Right cardiac atrium (tissue), 5 donors: ENCODE data around the gene SLC25A53. TPM values are rescaled to one million over a fixed set of nuclear protein-coding genes. Genes with fewer than 3 reads are reported as not detected.
"Not testable (repeated sequence)": the region's sequence is repeated elsewhere in the genome, so short reads cannot be mapped to it uniquely, and the experiment has no call there.

Source experiments
- ATAC-seq, 2 donors: fragments of 200-7000 bp; cut with Tn5 transposase; one replicate each; pipeline versions ENCODE4 v1.8.0 to v1.9.1; 2020; ENCODE audit warnings: moderate library complexity in 2 of 2, mild to moderate bottlenecking in 1 of 2
- DNase-seq, 3 donors: peaks; one replicate each; pipeline ENCODE4 v3.0.0-alpha.2; 2020
- H3K27ac ChIP-seq: one replicate; pipeline ENCODE4 v1.5.1; 2013; ENCODE audit warnings: mild to moderate bottlenecking, low read length, control low read depth, moderate library complexity
- H3K27me3 ChIP-seq: one replicate; pipeline ENCODE4 v1.6.1; 2013; ENCODE audit not compliant: control insufficient read depth, insufficient read depth
- H3K4me1 ChIP-seq: one replicate; pipeline ENCODE4 v1.6.1; 2013; ENCODE audit warnings: low read length; ENCODE audit not compliant: control insufficient read depth, insufficient read depth
- H3K4me3 ChIP-seq: one replicate; pipeline ENCODE4 v1.5.1; 2013; ENCODE audit warnings: low read length, control low read depth
- H3K9me3 ChIP-seq: one replicate; pipeline ENCODE4 v1.6.1; 2013; ENCODE audit warnings: low read length; ENCODE audit not compliant: control insufficient read depth
- WGBS: extraction: QIAGEN DNeasy Blood & Tissue Kit; methylation state at CpG from one replicate; pipeline ENCODE4 v1.1.7; 2013; 5-methylcytosine and 5-hydroxymethylcytosine counted together
- intact Hi-C, 4 donors: fragments of 100-400 bp; cut with DNase I; formaldehyde crosslinking; loops; one replicate each; pipeline versions ENCODE4 v1.11.0 to v1.14.0; 2022 to 2023
- polyA plus RNA-seq: library from polyadenylated mRNA; stranded (reverse); fragments of 200-250 nt; gene quantifications from one replicate; pipeline ENCODE4 v1.2.3, GENCODE V29; 2013
- total RNA-seq, 4 donors: library from RNA; stranded (reverse); fragmentation: NEBNext Ultra II Directional; extraction: Animal tissue kit (Norgen Biotek cat#: 25700); gene quantifications; one replicate each; pipeline ENCODE4 v1.2.1, GENCODE V29; 2021
- donor health status: healthy with polysubstance abuse.
- donor health status: DM: no; HTN: yes; CAD: no.
- donor health status: DM: no; HTN: no; CAD: no.
- donor health status: DM: no; HTN: yes; CAD: no; lungs with severe emphysema.
- donor health status: DM: yes; HTN: yes; CAD: no.

Gene SLC25A53
- total and polyA plus RNA-seq, 5 donors = 7.8 to 14.7 (median 12.4) TPM

GRCh38 chrX:104130808-104131207, 26.0 kb downstream of the SLC25A53 start:
- Histone ChIP-seq H3K27ac (no peak overlapping the region), H3K4me1 (no peaks in the 10 kb centered on the region), H3K27me3 (no peaks in the 10 kb centered on the region), H3K4me3 (no peak overlapping the region), H3K9me3 (no peaks in the 10 kb centered on the region)
- no peak for DNase-seq
- WGBS = 90% methylated on average over 6 of the region's 6 CpGs
- intact Hi-C loops = loop anchor here in 2 of 4 donors (10.0 kb wide), 1 partner anchor 286 kb away; no protein-coding TSS in a partner anchor
- ATAC-seq = no peak

DNA sequence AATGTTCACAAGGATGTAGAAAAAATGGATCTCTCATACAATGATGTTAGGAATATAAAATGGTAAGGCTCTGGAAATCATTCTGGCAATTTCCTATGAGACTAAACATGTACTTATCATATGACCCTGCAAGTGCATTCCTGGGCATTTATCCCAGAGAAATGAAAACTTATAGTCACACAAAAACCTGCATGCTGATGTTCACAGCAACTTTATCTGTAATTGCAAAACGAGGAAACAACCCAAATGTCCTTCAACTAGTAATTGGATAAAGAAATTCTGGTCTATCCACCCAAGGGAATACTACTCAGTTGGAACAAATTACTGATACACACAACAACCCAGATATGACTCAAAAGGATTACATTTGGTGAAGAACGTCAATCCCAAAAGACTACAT, 30.0 kb downstream of the SLC25A53 start:
- 57% methylated on average over 2 of the region's 2 CpGs for WGBS
- Histone ChIP-seq H3K4me1 (no peaks in the 10 kb centered on the region), H3K27ac (no peak overlapping the region), H3K9me3 (no peaks in the 10 kb centered on the region), H3K27me3 (no peaks in the 10 kb centered on the region), H3K4me3 (no peak overlapping the region)
- intact Hi-C loops = no loop called here
- DNase-seq (no peak), ATAC-seq (no peak)

DNA sequence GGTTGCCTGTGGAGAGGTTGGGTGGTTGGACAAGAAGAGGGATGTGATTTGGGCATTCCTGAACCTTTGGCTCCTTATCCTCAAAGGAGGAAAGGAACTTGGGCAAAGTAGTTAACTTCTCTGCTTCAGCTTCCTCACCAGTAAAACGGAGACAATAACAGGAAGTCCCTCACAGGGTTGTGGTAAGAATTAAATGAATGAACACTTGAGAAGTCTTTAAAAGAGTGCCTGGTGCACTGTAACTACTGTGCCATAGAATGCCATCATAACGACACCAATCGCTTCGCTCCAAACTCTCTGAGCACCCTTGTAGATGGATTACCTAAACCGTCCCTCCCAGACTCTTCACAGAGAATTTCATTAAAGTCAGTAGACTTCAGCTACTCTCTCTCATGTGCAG, 34.0 kb downstream of the SLC25A53 start:
- DNase-seq = no peak
- Histone ChIP-seq H3K4me3 (no peak overlapping the region), H3K27me3 (no peaks in the 10 kb centered on the region), H3K27ac (no peak overlapping the region), H3K4me1 (no peaks in the 10 kb centered on the region), H3K9me3 (no peaks in the 10 kb centered on the region)
- no peak for ATAC-seq
- intact Hi-C loops = no loop called here
- 61% methylated on average over 5 of the region's 5 CpGs for WGBS

GRCh38 chrX:104118765-104119164, 38.0 kb downstream of the SLC25A53 start:
- DNase-seq = no peak
- Histone ChIP-seq H3K4me1 (no peaks in the 10 kb centered on the region), H3K27ac (no peak overlapping the region), H3K4me3 (no peak overlapping the region), H3K27me3 (no peaks in the 10 kb centered on the region), H3K9me3 (no peaks in the 10 kb centered on the region)
- intact Hi-C loops = no loop called here
- 100% methylated on average over 1 of the region's 1 CpG for WGBS
- ATAC-seq = no peak

GRCh38 chrX:104117759-104118158, 39.0 kb downstream of the SLC25A53 start:
- DNase-seq (no peak), ATAC-seq (no peak)
- intact Hi-C loops = no loop called here
- Histone ChIP-seq H3K4me3 (no peak overlapping the region), H3K9me3 (no peaks in the 10 kb centered on the region), H3K27ac (no peak overlapping the region), H3K4me1 (peaks cover 1% of the 10 kb centered on the region), H3K27me3 (no peaks in the 10 kb centered on the region)

- Histone ChIP-seq H3K27me3 (no peaks in the 10 kb centered on the region), H3K27ac (no peak overlapping the region), H3K9me3 (no peaks in the 10 kb centered on the region), H3K4me1 (peaks cover 1% of the 10 kb centered on the region), H3K4me3 (peak overlapping the region; percentile 75)
- peak; percentile 34 to 64 (median 60) for DNase-seq
- peak; percentile 81 to 82 for ATAC-seq
- 6% methylated on average over 24 of the region's 24 CpGs for WGBS
- intact Hi-C loops = no loop called here
Observed at GRCh38 chrX:104113222-104113965, 43.4 kb downstream of the SLC25A53 start.

GRCh38 chrX:104112326-104112951, 44.4 kb downstream of the SLC25A53 start, which contains the start of gene ZCCHC18:
TSS of gene ZCCHC18 (plus strand) at chrX:104112523. CDS start at chrX:104114112, 1,589 bp downstream.
- DNase-seq (peak; percentile 57 to 84 (median 84)), ATAC-seq (peak; percentile 91 to 94)
- intact Hi-C loops = no loop called here
- no peaks in the 10 kb centered on the region for H3K27me3 ChIP-seq
- WGBS = under 1% methylated on average over 67 of the region's 67 CpGs
- H3K27ac ChIP-seq = peak within 1 kb of the TSS; percentile 66
- H3K9me3 ChIP-seq = no peaks in the 10 kb centered on the region
- H3K4me1 ChIP-seq = peaks cover 1% of the 10 kb centered on the region
- H3K4me3 ChIP-seq = peak within 1 kb of the TSS; percentile 75

DNA sequence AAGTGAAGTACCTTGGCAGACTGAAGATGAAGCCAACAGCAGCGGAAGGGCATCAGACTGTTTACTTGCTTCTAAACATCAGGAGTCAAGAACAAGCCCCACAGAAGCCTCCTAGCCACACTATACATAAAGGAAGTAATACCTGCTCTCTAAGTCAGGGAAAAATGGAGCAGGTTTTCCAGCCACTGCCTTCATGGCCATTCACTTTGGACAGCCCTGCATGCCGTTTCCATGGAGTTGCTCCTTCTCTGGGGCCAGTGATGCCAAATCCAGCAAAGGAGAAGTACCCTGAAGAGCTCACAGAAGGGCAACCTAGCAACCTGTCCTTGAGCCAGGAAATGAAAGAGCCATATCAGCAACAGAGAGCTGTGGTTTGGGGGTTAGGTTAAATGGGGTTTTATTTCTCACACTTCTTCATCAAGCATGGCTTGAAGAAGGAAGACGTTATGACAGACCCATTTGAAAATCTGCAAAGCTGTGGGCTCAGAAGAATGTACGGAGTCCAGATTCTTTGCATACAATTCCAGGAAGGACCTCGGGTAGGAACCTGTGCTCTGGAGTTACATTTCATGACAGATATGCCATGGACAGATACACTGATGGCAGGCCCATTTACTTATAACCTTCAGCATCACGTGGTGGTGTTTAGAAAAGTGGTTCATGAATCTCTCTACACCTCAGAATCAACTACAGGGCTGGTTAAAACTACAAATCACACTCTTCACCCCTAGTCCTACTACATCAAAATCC, 46.1 kb downstream of the SLC25A53 start:
- H3K27me3 ChIP-seq, H3K4me1 ChIP-seq, H3K9me3 ChIP-seq, H3K27ac ChIP-seq, intact Hi-C loops, DNase-seq, ATAC-seq, H3K4me3 ChIP-seq: not testable (repeated sequence)
- 72% methylated on average over 6 of the region's 6 CpGs for WGBS

DNA sequence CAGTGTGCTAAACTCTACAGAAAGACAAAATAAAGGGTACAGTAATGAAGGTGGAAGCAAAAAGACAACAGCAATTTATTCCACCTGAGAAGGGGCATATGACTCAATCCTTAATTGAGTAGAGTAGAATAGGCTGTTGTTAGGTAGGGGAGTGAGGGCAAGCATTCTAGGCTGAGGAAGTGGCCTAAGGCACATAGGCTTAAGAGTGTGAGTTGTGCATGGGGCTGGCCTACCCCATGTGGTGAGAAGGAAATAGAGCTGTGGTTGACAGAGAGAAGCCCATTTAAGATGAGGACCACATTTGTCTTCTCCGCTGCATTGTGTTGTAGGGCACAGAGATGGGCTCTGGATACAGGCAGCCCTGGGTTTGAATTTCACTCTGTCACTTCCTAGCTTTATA, 47.9 kb downstream of the SLC25A53 start:
- DNase-seq = no peak
- Histone ChIP-seq H3K27ac (no peak overlapping the region), H3K27me3 (no peaks in the 10 kb centered on the region), H3K4me1 (peaks cover 1% of the 10 kb centered on the region), H3K4me3 (no peak overlapping the region), H3K9me3 (no peaks in the 10 kb centered on the region)
- ATAC-seq = no peak
- WGBS = 96% methylated on average over 1 of the region's 1 CpG
- intact Hi-C loops = no loop called here

GRCh38 chrX:104105330-104106262, 51.2 kb downstream of the SLC25A53 start:
- no peak overlapping the region for H3K27ac ChIP-seq
- DNase-seq (peak in 1 of 3 donors; percentile 46), ATAC-seq (peak; percentile 40 to 62)
- WGBS = 54% methylated on average over 11 of the region's 11 CpGs
- H3K27me3 ChIP-seq = no peaks in the 10 kb centered on the region
- intact Hi-C loops = no loop called here
- no peak overlapping the region for H3K4me3 ChIP-seq
- H3K9me3 ChIP-seq = no peaks in the 10 kb centered on the region
- no peaks in the 10 kb centered on the region for H3K4me1 ChIP-seq
